AG04450 (cell line): ENCODE results near the gene TCEANC2. TPM values are rescaled to one million over a fixed set of nuclear protein-coding genes. Genes with fewer than 3 reads are reported as not detected.

Experiments used
- CTCF ChIA-PET: fragments of 300-600, 350-600 bp; formaldehyde crosslinking; extraction: SDS; loops from one replicate; lab custom pipeline; 2022; ENCODE audit warnings: antibody characterized with exemption, inconsistent platforms; lab: Charles Lee
- POLR2A ChIA-PET: fragments of 350-600 bp; formaldehyde crosslinking; extraction: SDS; loops from one replicate; lab custom pipeline; 2021; ENCODE audit warnings: antibody characterized with exemption, inconsistent platforms; lab: Yijun Ruan, JAX
- DNase-seq: peaks from one replicate; pipeline ENCODE4 v3.0.0-alpha.2; 2011; ENCODE audit warnings: low read depth, low spot score
- H3K27ac ChIP-seq: one replicate; pipeline ENCODE4 v1.5.1; 2012; ENCODE audit warnings: low read depth, low read length, control low read depth
- H3K27me3 ChIP-seq: one replicate; pipeline ENCODE4 v1.6.0; 2012; ENCODE audit warnings: low read length; ENCODE audit not compliant: control insufficient read depth, insufficient read depth
- H3K4me3 ChIP-seq: 2 replicates; pipeline ENCODE4 v1.5.1; 2011; ENCODE audit warnings: mild to moderate bottlenecking, low read depth, low read length, control low read depth
- H3K9me3 ChIP-seq: 2 replicates; pipeline ENCODE4 v1.5.1; 2012; ENCODE audit warnings: low read length; ENCODE audit not compliant: control insufficient read depth, insufficient read depth
- polyA plus RNA-seq: library from polyadenylated mRNA; depleted of rRNA; stranded (reverse); fragments of >200 nt; gene quantifications from 2 replicates; pipeline ENCODE4 v1.2.3, GENCODE V29; 2011
- TF ChIP-seq, protein P1 (sequence below): IDR thresholded peaks from 2 replicates; pipeline ENCODE4 v1.5.1; 2011; ENCODE audit warnings: low read depth, low read length, control low read depth, inconsistent platforms

Gene TCEANC2
- polyA plus RNA-seq, 1 experiment, result 4.3 TPM

- Histone ChIP-seq H3K4me3 (no peak overlapping the region), H3K9me3 (peaks cover 6% of the 10 kb centered on the region), H3K27ac (no peak overlapping the region), H3K27me3 (peaks cover 14% of the 10 kb centered on the region)
- TF ChIP-seq, protein P1, sequence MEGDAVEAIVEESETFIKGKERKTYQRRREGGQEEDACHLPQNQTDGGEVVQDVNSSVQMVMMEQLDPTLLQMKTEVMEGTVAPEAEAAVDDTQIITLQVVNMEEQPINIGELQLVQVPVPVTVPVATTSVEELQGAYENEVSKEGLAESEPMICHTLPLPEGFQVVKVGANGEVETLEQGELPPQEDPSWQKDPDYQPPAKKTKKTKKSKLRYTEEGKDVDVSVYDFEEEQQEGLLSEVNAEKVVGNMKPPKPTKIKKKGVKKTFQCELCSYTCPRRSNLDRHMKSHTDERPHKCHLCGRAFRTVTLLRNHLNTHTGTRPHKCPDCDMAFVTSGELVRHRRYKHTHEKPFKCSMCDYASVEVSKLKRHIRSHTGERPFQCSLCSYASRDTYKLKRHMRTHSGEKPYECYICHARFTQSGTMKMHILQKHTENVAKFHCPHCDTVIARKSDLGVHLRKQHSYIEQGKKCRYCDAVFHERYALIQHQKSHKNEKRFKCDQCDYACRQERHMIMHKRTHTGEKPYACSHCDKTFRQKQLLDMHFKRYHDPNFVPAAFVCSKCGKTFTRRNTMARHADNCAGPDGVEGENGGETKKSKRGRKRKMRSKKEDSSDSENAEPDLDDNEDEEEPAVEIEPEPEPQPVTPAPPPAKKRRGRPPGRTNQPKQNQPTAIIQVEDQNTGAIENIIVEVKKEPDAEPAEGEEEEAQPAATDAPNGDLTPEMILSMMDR, result no peak
- ChIA-PET CTCF (interaction anchor here (6.5 kb wide), 1 partner anchor 365 kb away, joined by 35 read pairs; no protein-coding TSS in a partner anchor), POLR2A (no interaction called here)
- no peak for DNase-seq
These were observed 71.5 kb downstream of the TCEANC2 start for GRCh38 chr1:54124906-54125305.

- Histone ChIP-seq H3K9me3 (peaks cover 6% of the 10 kb centered on the region), H3K4me3 (no peak overlapping the region), H3K27me3 (peaks cover 14% of the 10 kb centered on the region), H3K27ac (no peak overlapping the region)
- DNase-seq, result no peak
- POLR2A ChIA-PET, result no interaction called here
- TF ChIP-seq, protein P1, result peak; percentile 46
- CTCF ChIA-PET, result interaction anchor here (0.7 to 6.5 kb wide), 2 partner anchors 364 to 422 kb away, joined by 3 to 35 read pairs; partner anchors contain the start of gene ACOT11
These were observed 72.1 kb downstream of the TCEANC2 start for GRCh38 chr1:54125386-54126070.

DNA sequence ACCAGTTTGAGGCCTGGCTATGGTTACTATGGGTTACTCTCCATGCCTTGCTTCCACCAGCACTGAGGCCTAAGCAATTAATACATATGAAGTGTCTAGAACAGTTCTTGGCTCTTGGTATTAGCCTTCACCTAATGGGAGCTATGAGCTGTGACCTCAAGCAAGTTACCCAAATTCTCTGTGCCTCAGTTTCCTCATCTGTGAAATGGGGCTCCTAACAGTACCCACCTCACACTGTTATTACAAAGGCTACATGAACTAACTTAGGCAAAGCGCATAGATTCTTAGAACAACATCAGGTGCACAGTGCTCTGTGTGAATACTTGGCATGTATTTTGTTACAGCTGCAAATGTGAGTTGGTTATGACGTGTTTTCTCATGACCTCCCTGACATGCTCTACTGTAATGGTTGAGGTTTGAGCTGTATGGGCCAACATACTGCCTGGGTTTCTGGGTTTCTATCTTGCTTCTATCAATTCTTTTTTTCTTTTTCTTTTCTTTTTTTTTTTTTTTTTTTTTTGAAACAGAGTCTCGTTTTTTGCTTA is 72.9 kb downstream of the TCEANC2 start:
- CTCF ChIA-PET, result interaction anchor here (0.7 to 6.5 kb wide), 4 partner anchors 8 to 421 kb away, joined by 3 to 35 read pairs (median 3); partner anchors contain the start of gene ACOT11
- Histone ChIP-seq H3K27me3 (peaks cover 14% of the 10 kb centered on the region), H3K4me3 (no peak overlapping the region), H3K27ac (no peak overlapping the region), H3K9me3 (peaks cover 6% of the 10 kb centered on the region)
- TF ChIP-seq, protein P1, result no peak
- peak; percentile 29 for DNase-seq
- POLR2A ChIA-PET, result interaction anchor here (0.6 kb wide), 2 partner anchors 167 to 396 kb away, joined by 4 to 5 read pairs; no protein-coding TSS in a partner anchor

- Histone ChIP-seq H3K27ac (no peak overlapping the region), H3K27me3 (peaks cover 10% of the 10 kb centered on the region), H3K4me3 (no peak overlapping the region), H3K9me3 (peaks cover 6% of the 10 kb centered on the region)
- ChIA-PET CTCF (interaction anchor here (6.5 kb wide), 1 partner anchor 362 kb away, joined by 35 read pairs; no protein-coding TSS in a partner anchor), POLR2A (no interaction called here)
- no peak for DNase-seq
- TF ChIP-seq, protein P1, result no peak
These were observed 74.3 kb downstream of the TCEANC2 start for GRCh38 chr1:54127594-54128300.
